Mesenchymal stem cell (in vitro differentiated cells and primary cell): ENCODE results near the gene BMERB1.

Experiments
- DNase-seq: peaks from one replicate; pipeline ENCODE4 v3.0.0-alpha.2; 2013
- H2AFZ ChIP-seq: one replicate; pipeline ENCODE4 v1.6.1; 2013; ENCODE audit warnings: low read depth, mild to moderate bottlenecking, control low read depth, inconsistent platforms, low read length, moderate library complexity
- H2AK5ac ChIP-seq: 2 replicates; pipeline ENCODE4 v1.6.1; 2013; ENCODE audit warnings: low read length, moderate library complexity, mild to moderate bottlenecking, inconsistent platforms; ENCODE audit not compliant: severe bottlenecking
- H2BK120ac ChIP-seq: one replicate; pipeline ENCODE4 v1.6.1; 2013; ENCODE audit warnings: low read depth, mild to moderate bottlenecking, inconsistent platforms, low read length, moderate library complexity
- H2BK12ac ChIP-seq, 2 experiments: one replicate each; pipeline ENCODE4 v1.6.1; 2013; ENCODE audit warnings: inconsistent platforms in 2 of 2, low read length in 2 of 2, mild to moderate bottlenecking in 2 of 2, moderate library complexity in 2 of 2, control low read depth in 1 of 2
- H2BK15ac ChIP-seq: one replicate; pipeline ENCODE4 v1.6.1; 2013; ENCODE audit warnings: mild to moderate bottlenecking, low read depth, inconsistent platforms; ENCODE audit not compliant: poor library complexity, severe bottlenecking
- H2BK5ac ChIP-seq: 2 replicates; pipeline ENCODE4 v1.6.1; 2013; ENCODE audit warnings: low read depth, mild to moderate bottlenecking, low read length, control low read depth, inconsistent platforms; ENCODE audit not compliant: poor library complexity, severe bottlenecking
- H3K14ac ChIP-seq, 2 experiments: one replicate each; pipeline ENCODE4 v1.6.1; 2013; ENCODE audit warnings: inconsistent platforms in 2 of 2, low read length in 2 of 2, control low read depth in 1 of 2, mild to moderate bottlenecking in 1 of 2, moderate library complexity in 1 of 2
- H3K18ac ChIP-seq, 2 experiments: one replicate each; pipeline ENCODE4 v1.6.1; 2013; ENCODE audit warnings: inconsistent platforms in 2 of 2, low read length in 2 of 2, control low read depth in 1 of 2, low read depth in 1 of 2, mild to moderate bottlenecking in 1 of 2
- H3K23ac ChIP-seq, 2 experiments: one replicate each; pipeline ENCODE4 v1.6.1; 2013; ENCODE audit warnings: inconsistent platforms in 2 of 2, low read length in 2 of 2, mild to moderate bottlenecking in 2 of 2, moderate library complexity in 2 of 2, control low read depth in 1 of 2
- H3K27ac ChIP-seq: 2 replicates; pipeline ENCODE4 v1.5.1; 2013; ENCODE audit warnings: mild to moderate bottlenecking, moderate library complexity, low read length, control low read depth, inconsistent platforms; ENCODE audit not compliant: poor library complexity, severe bottlenecking
- H3K27me3 ChIP-seq, 2 experiments: 2 replicates each; pipeline versions ENCODE4 v1.6.1 to v1.7.0; 2013; ENCODE audit warnings: low read length in 2 of 2, mild to moderate bottlenecking in 2 of 2, moderate library complexity in 2 of 2, control low read depth in 1 of 2, inconsistent platforms in 1 of 2; ENCODE audit not compliant: control insufficient read depth in 1 of 2, insufficient read depth in 1 of 2
- H3K36me3 ChIP-seq, 2 experiments: 2 replicates each; pipeline versions ENCODE4 v1.6.1 to v1.7.0; 2013; ENCODE audit warnings: low read length in 2 of 2, control low read depth in 1 of 2, inconsistent platforms in 1 of 2, low read depth in 1 of 2, mild to moderate bottlenecking in 1 of 2; ENCODE audit not compliant: insufficient read depth in 2 of 2, control insufficient read depth in 1 of 2
- H3K4ac ChIP-seq, 2 experiments: one replicate each; pipeline ENCODE4 v1.6.1; 2013; ENCODE audit warnings: inconsistent platforms in 2 of 2, low read length in 2 of 2, mild to moderate bottlenecking in 2 of 2, moderate library complexity in 2 of 2, control low read depth in 1 of 2, low read depth in 1 of 2
- H3K4me1 ChIP-seq: 2 replicates; pipeline ENCODE4 v1.6.1; 2013; ENCODE audit warnings: low read depth, low read length, control low read depth; ENCODE audit not compliant: control insufficient read depth, insufficient read depth
- H3K4me2 ChIP-seq: 2 replicates; pipeline ENCODE4 v1.6.1; 2013; ENCODE audit warnings: low read length, mild to moderate bottlenecking, inconsistent platforms; ENCODE audit not compliant: poor library complexity, severe bottlenecking
- H3K4me3 ChIP-seq, 2 experiments: 2 replicates each; pipeline versions ENCODE4 v1.5.1 to v1.7.0; 2013; ENCODE audit warnings: low read length in 2 of 2, mild to moderate bottlenecking in 2 of 2, control low read depth in 1 of 2, low read depth in 1 of 2; ENCODE audit not compliant: insufficient read depth in 1 of 2
- H3K79me1 ChIP-seq: replicated peaks from 2 replicates; pipeline ENCODE4 v1.6.1; 2013; ENCODE audit warnings: mild to moderate bottlenecking, control low read depth, low read length, inconsistent platforms; ENCODE audit not compliant: poor library complexity, severe bottlenecking
- H3K9ac ChIP-seq: 2 replicates; pipeline ENCODE4 v1.7.0; 2013; ENCODE audit warnings: mild to moderate bottlenecking, low read length, moderate library complexity
- H3K9me3 ChIP-seq: 2 replicates; pipeline ENCODE4 v1.7.0; 2013; ENCODE audit warnings: mild to moderate bottlenecking, low read length; ENCODE audit not compliant: control insufficient read depth
- H4K8ac ChIP-seq: one replicate; pipeline ENCODE4 v1.6.1; 2013; ENCODE audit warnings: inconsistent platforms, mild to moderate bottlenecking, low read length, moderate library complexity
- H4K91ac ChIP-seq: one replicate; pipeline ENCODE4 v1.6.1; 2013; ENCODE audit warnings: mild to moderate bottlenecking, low read length, inconsistent platforms
- WGBS: methylation state at CpG from one replicate; pipeline ENCODE4 v1.1.7; 2013; ENCODE audit warnings: mixed read lengths; 5-methylcytosine and 5-hydroxymethylcytosine counted together

BMERB1 gene

GRCh38 chr16:15507959-15508627 is 73.7 kb downstream of the BMERB1 start:
- peaks cover 0 to 51% of the 10 kb centered on the region in 2 experiments for H3K36me3 ChIP-seq
- H3K4me3 ChIP-seq: no peak overlapping the region
- no peak overlapping the region for H2BK15ac ChIP-seq
- H2AFZ ChIP-seq: no peak overlapping the region
- H3K18ac ChIP-seq: no peak overlapping the region
- no peak overlapping the region for H4K8ac ChIP-seq
- no peak overlapping the region for H3K4me2 ChIP-seq
- no peaks in the 10 kb centered on the region for H3K27me3 ChIP-seq
- no peak overlapping the region for H3K27ac ChIP-seq
- no peak overlapping the region for H3K14ac ChIP-seq
- no peaks in the 10 kb centered on the region for H3K9me3 ChIP-seq
- no peak overlapping the region for H2BK5ac ChIP-seq
- H2BK12ac ChIP-seq: no peak overlapping the region
- H4K91ac ChIP-seq: no peak overlapping the region
- H3K4ac ChIP-seq: no peak overlapping the region
- WGBS: 100% methylated on average over 1 of the region's 8 CpGs
- H3K4me1 ChIP-seq: peaks cover 19% of the 10 kb centered on the region
- no peak for DNase-seq
- H3K79me1 ChIP-seq: peaks cover 11% of the 10 kb centered on the region
- peak overlapping the region; percentile 55 for H3K9ac ChIP-seq
- no peak overlapping the region for H2BK120ac ChIP-seq
- H2AK5ac ChIP-seq: no peak overlapping the region
- H3K23ac ChIP-seq: no peak overlapping the region

DNA sequence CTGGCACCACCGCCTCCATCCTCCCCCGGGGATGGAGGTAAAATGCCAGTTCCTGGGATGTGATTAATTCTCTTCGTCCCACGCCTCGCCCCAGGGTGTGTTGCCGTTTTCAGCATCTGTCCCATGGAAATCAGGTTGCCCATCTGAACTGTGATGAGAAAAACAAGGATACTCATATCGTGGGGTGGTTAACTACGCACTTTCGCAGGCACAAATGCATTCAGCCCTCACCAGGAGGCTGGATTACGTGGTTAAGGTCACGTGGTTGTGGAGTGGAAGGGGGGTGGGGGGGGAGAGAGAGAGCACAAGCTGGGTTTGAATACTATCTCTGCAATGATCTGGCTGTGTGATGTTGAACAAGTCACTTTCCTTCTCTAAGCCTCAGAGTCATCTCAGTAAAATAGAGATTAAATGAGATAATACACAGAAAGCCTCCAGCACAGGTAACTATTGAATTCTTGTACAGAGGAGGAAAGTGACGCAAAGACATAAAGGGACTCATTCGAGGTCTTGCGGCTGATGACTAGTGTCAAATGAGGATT is 74.7 kb downstream of the BMERB1 start:
- Histone ChIP-seq H4K91ac (peak overlapping the region; percentile 37), H3K27me3 (no peaks in the 10 kb centered on the region), H3K4me2 (no peak overlapping the region), H3K4me1 (peaks cover 18% of the 10 kb centered on the region), H2AFZ (no peak overlapping the region), H2BK15ac (no peak overlapping the region), H2BK12ac (peak overlapping the region in 1 of 2 experiments; percentile 90), H3K4me3 (no peak overlapping the region), H2BK5ac (no peak overlapping the region), H3K36me3 (peaks cover 0 to 44% of the 10 kb centered on the region in 2 experiments), H3K4ac (no peak overlapping the region), H3K79me1 (peaks cover 7% of the 10 kb centered on the region), H3K27ac (peak overlapping the region; percentile 13), H3K9ac (no peak overlapping the region), H4K8ac (peak overlapping the region; percentile 62), H3K14ac (no peak overlapping the region), H3K9me3 (no peaks in the 10 kb centered on the region), H2BK120ac (no peak overlapping the region), H2AK5ac (peak overlapping the region; percentile 60), H3K18ac (peak overlapping the region; percentile 4 to 67), H3K23ac (no peak overlapping the region)
- peak; percentile 22 for DNase-seq
- 71% methylated on average over 14 of the region's 14 CpGs for WGBS

DNA sequence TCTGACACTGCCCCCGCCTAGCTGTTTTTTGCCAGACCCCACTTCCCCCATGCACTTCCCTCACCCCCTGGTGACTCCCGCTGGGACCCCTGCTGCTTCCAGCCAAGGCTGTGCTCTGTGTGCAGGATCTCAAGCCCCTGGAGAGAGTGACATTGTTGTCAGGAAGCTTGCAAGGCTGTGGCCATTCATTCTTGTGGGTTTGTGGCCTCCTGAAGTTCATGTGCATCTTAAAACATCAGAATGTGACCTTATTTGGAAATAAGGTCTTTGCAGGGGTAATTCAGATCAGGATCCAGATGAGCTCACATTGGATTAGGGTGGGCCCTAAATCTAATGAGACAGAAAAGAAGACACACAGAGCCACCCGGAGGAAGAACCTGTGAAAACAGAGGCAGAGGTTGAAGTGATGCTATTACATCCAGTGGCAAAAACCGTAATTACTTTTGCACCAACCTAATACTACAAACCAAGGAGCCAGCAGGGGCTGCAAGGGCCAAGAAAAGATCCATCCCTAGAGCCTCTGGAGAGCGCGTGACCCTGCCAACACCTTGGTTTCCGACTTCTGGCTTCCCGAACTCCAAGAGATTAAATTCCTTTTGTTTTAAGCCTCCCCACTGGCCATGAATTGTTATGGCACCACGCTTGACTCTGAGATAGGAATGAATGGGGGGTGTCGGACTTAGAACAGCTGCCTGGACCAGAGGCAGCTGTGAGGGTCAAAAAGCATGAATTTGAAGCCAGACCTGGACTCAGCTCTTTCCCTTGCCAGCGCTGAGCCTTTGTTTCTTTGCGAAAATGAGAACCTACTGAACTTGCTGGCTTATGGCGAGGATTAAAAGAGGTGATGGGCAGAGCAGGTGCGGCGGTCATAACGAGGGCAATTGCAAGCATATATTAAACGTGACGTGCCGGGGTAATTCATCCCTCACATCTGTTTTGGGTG is 75.5 kb downstream of the BMERB1 start:
- peak; percentile 49 for DNase-seq
- Histone ChIP-seq H2AFZ (no peak overlapping the region), H4K8ac (peak overlapping the region; percentile 15), H4K91ac (no peak overlapping the region), H3K79me1 (peaks cover 7% of the 10 kb centered on the region), H3K9me3 (no peaks in the 10 kb centered on the region), H2AK5ac (peak overlapping the region; percentile 59), H3K9ac (peak overlapping the region; percentile 37), H3K4me3 (no peak overlapping the region), H3K36me3 (peaks cover 0 to 43% of the 10 kb centered on the region in 2 experiments), H3K18ac (peak overlapping the region in 1 of 2 experiments; percentile 70), H3K14ac (no peak overlapping the region), H3K4me2 (no peak overlapping the region), H3K27ac (peak overlapping the region; percentile 34), H3K27me3 (no peaks in the 10 kb centered on the region), H2BK12ac (peak overlapping the region in 1 of 2 experiments; percentile 23), H3K23ac (no peak overlapping the region), H2BK15ac (no peak overlapping the region), H2BK5ac (no peak overlapping the region), H3K4me1 (peaks cover 18% of the 10 kb centered on the region), H2BK120ac (no peak overlapping the region), H3K4ac (no peak overlapping the region)
- 82% methylated on average over 18 of the region's 19 CpGs for WGBS

- Histone ChIP-seq H3K18ac (no peak overlapping the region), H3K4me2 (no peak overlapping the region), H4K8ac (peak overlapping the region; percentile 82), H3K23ac (no peak overlapping the region), H2AFZ (no peak overlapping the region), H3K4me1 (peaks cover 18% of the 10 kb centered on the region), H3K9me3 (no peaks in the 10 kb centered on the region), H2BK120ac (no peak overlapping the region), H3K27ac (no peak overlapping the region), H2BK12ac (no peak overlapping the region), H3K9ac (no peak overlapping the region), H3K4me3 (no peak overlapping the region), H2AK5ac (no peak overlapping the region), H4K91ac (no peak overlapping the region), H3K36me3 (peaks cover 2 to 47% of the 10 kb centered on the region in 2 experiments), H2BK15ac (no peak overlapping the region), H3K27me3 (no peaks in the 10 kb centered on the region), H3K79me1 (peaks cover 7% of the 10 kb centered on the region), H3K14ac (no peak overlapping the region), H2BK5ac (no peak overlapping the region), H3K4ac (no peak overlapping the region)
- DNase-seq: no peak
- 76% methylated on average over 6 of the region's 6 CpGs for WGBS
Observed at GRCh38 chr16:15510992-15511391, 76.6 kb downstream of the BMERB1 start.
